HG02588 (cell line): ENCODE measurements around the gene RPL19.
"Not testable (repeated sequence)": the region's sequence is repeated elsewhere in the genome, so short reads cannot be mapped to it uniquely, and the experiment has no call there.

Experiments used
- ATAC-seq: cut with Tn5 transposase; IDR thresholded peaks from one replicate; pipeline ENCODE4 v1.9.1; 2021; ENCODE audit warnings: mild to moderate bottlenecking, moderate library complexity; ENCODE audit not compliant: unreplicated experiment

Gene RPL19

DNA sequence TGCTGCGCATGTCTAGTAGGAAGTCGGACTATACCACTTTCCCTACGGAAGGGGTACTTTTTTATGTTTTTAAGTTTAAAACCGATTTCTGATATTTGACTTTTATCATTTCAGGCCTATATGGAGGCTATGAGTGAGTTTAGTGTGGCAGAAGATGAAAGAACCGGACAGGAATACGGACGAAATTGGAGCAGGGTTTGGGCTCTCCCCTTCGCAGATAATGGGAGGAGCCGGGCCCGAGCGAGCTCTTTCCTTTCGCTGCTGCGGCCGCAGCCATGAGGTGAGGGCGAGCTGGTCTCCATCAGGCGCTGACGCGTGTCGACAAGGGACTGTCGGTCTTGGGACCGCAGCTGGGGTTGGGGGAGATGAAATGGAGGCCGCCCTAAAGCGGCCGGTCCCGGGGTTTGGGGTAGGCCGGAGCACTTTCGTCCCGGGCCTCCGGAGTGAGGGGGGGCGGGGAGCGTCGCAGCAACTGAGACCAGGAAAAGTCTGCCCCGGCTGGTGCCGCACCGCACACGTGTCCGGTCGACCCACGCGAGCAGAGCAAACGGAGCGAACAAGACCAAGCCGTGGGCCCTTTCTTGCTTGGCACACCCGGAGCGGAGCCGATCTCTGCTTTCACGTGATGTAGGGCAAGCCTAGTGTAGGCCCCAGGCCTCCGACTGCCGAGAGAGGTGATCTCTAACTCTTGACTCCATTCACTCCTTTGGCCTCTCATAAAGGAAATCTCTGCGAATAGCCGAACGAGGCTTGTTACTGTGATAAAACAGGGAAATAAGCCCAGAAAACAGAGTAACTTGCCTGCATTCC is at the start of gene RPL19:
Gene RPL19 (plus strand): TSS at position 214 of the 810 bp plus-strand sequence. CDS start 62 bp downstream, at position 276.
- ATAC-seq: peak; percentile 65

GRCh38 chr17:39150795-39151149 is 49.3 kb upstream of the RPL19 start:
- no peak for ATAC-seq

GRCh38 chr17:39151150-39151942 is 48.7 kb upstream of the RPL19 start, which contains the start of gene PLXDC1:
PLXDC1 (minus strand) TSS chr17:39151637; CDS start chr17:39151437, 200 bp downstream.
- ATAC-seq: no peak

- ATAC-seq: no peak
Measured at GRCh38 chr17:39151943-39152818, 47.9 kb upstream of the RPL19 start.

- ATAC-seq: peak; percentile 54
Measured at GRCh38 chr17:39153599-39154051, 46.5 kb upstream of the RPL19 start.

DNA sequence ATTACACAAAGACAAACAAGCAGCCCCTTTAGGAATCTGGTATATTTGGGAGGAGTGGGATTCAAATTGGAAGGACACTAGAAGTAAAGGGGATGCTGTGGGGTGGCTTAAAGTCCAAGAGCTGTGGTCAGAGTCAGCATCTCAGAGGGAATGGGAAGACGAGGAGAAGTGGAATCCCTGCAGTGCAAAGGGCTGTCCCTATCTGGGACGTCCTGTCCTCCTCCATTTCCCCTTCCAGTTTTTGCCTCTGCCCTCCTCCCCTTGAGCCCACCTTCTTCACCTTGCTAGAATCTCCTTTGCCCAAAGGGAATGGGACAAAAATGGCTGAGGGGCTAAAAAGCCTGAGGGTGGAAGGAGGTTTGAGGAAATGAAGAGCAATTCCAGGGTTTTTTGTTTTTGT is 44.4 kb upstream of the RPL19 start:
- ATAC-seq: no peak

DNA sequence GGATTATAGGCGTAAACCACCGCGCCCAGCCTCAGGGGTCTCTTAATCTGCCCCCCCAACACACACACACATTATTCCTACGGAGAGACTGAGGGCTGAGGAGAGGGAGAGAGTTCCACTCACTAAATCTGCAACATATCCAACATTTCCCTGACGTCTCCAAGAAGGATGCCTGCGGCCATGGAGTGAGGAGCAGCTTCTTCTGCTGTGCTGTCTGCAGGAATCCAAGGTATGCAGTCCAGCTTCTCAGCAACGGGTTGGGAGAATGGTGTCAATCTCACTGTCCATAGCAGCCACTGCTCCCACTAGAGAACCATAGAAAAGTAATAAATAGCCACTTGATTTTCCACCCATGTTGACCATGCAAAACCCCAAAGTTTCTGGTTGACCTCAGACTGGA is 43.6 kb upstream of the RPL19 start:
- ATAC-seq: no peak

DNA sequence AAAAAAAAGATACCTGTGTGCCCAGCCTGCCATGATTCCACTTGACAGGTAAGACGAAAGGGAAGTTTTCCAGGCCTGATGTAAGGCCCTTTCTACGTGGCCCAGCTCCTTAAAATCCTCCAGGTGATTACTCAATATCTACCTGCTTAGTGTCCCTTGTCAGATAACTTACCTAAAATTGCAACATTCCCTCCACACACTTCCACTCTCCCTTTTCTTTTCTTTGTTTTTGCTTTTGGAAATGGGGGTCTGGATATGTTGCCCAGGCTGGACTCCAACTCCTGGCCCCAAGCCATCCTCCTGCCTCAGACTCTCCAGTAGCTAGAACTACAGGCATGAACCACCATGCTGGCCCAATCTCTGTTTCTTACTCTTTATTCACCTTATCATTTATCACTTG is 41.5 kb upstream of the RPL19 start:
- no peak for ATAC-seq

DNA sequence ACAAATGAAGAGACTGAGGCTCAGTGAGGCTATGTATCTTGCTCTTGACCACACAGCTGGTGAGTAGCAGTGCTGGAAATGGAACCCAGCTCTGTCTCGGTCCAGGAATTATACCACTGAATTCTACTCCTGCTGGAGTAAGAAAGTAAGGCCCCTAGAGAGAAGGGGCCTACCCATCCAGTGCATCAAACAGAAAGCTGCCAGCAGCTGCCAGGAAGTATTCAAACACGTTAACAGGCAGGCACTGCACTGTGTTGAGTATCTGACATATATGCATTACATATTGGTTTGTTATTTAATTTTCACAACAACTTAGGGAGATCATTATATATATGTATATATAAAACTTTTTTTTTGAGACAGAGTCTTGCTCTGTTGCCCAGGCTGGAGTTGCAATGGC is 38.1 kb upstream of the RPL19 start:
- ATAC-seq: no peak

DNA sequence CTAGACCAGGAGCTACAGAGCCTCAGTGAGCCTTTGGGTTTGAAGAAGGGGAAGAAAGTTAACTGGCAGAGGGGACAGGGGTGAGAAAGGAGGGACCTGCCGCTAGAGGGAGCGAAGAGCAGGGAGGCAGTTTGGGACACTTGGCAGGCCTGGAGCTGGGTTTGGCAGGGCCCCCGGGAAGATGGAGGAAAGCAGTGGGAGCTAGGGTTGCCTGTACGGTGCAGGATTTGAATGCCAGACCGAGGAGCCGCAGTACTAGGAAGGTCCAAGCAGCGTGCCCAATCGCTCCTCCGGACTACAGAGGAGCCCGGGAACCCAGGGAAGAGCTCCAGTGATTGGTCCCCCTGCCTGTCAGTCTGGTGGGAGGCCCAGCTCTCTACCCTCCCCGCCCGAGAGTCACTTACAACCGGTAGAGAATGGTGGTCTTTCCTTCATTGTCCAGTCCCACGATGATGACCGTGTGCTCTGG is 35.4 kb upstream of the RPL19 start:
- ATAC-seq: peak; percentile 62

GRCh38 chr17:39165178-39165840 is 34.8 kb upstream of the RPL19 start:
- peak; percentile 11 for ATAC-seq

GRCh38 chr17:39165841-39166349 is 34.2 kb upstream of the RPL19 start, which contains the start of gene ARL5C:
ARL5C (minus strand) TSS chr17:39166161; CDS start chr17:39165760, 401 bp downstream.
- no peak for ATAC-seq

DNA sequence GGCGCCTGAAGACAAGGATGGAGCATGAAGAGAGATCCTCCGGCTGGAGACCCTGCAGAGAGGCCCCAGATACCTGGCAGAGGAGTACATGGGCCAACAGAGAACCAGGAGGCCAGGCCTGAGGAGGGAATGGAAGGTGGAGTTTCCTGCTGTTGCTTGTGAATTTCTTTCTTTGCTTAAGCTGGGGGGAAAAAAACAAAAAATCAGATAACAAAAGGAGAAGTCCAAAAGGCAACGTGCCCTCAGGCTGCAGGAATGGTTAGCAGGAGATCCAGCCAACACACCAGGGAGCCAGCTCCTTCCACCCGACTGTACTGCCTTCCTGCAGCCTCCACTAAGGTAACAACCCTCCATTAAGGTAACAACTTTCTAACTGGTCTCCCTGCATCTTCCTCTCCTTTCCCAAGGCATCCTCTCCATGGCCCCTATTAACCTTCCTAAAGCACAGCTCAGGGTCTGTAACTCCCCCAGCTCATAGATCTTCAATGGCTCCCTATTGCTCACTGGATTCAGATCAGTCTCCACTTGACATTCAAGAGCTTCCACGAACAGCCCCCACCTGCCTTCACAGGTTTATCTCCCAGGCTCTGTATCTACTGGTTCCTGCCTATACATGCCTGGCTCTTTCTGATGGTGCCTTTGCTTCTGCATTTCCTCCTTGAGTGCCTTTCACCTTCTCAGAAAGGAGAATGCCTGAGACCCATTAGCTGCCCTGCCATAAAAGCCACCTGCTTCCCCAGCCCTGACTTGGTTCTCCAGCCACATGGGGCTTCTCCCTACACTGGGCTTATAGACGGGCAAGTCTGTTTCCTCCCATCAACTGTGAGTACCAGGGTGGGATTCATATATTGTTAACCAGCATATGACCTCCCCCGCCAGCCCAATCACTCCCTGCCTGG is 33.4 kb upstream of the RPL19 start:
- no peak for ATAC-seq

DNA sequence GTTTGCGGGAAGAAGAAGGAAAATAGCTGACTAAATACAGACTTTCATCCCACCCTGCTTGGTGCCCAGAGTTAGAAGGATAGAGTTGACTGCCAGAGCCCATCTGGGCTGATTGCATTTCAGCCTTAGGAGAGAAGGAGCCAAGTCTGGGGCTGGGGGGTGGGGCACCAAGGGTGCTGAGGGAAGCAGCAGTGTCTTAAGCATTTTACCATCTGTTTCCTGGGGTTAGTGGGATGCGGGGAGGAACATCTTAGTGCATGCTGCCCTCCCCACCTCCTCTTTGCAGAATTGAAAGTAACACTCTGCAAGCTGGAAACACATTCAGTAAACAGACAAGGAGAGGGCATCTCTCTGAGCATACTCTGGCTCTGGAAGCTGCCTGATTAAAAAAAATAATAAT is 32.6 kb upstream of the RPL19 start:
- ATAC-seq: no peak

DNA sequence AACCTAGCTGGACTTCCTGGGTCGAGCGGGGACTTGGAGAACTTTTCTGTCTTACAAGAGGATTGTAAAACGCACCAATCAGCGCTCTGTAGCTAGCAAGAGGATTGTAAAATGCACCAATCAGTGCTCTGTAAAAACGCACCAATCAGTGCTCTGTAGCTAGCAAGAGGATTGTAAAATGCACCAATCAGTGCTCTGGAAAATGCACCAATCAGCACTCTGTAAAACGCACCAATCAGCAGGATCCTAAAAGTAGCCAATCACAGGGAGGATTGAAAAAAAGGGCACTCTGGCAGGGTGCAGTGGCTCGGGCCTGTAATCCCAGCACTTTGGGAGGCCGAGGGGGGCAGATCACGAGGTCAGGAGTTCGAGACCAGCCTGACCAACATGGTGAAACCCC is 31.6 kb upstream of the RPL19 start:
- not testable (repeated sequence) for ATAC-seq

- ATAC-seq: no peak
Measured at GRCh38 chr17:39169101-39169500, 31.0 kb upstream of the RPL19 start.

GRCh38 chr17:39169518-39169917 is 30.6 kb upstream of the RPL19 start:
- no peak for ATAC-seq

DNA sequence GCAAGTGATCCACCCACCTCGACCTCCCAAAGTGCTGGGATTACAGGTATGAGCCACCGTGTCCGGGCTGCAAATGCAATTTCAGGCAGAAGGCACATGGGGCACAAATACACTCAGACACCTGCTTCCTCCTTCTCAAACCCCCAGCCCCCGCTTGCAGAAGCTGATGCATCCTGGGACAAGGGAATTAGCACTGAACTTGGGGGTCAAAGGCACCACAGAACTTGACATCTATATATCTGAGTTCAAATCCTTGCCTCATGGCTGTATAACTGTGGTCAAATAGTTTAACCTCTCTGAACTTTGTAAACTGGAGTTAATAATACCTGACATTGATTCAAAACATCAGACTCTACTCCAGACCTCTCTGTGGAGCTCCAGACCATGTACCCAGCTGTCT is 30.0 kb upstream of the RPL19 start:
- no peak for ATAC-seq

- no peak for ATAC-seq
Measured at GRCh38 chr17:39170558-39170957, 29.5 kb upstream of the RPL19 start.
